Choroid plexus epithelial cell (primary cell): ENCODE measurements around the gene ELOVL1.

Source experiments
- DNase-seq: peaks from one replicate; pipeline ENCODE4 v3.0.0-alpha.2; 2010; ENCODE audit warnings: low read depth
- H3K4me3 ChIP-seq: 2 replicates; pipeline ENCODE4 v1.5.1; 2011; ENCODE audit warnings: low read depth, mild to moderate bottlenecking, control low read depth, low read length, moderate library complexity
- TF ChIP-seq, protein P1 (sequence below): conservative IDR thresholded peaks from 2 replicates; pipeline ENCODE4 v1.5.1; 2011; ENCODE audit warnings: low read depth, mild to moderate bottlenecking, control low read depth, inconsistent platforms, low read length, moderate library complexity

Gene ELOVL1

DNA sequence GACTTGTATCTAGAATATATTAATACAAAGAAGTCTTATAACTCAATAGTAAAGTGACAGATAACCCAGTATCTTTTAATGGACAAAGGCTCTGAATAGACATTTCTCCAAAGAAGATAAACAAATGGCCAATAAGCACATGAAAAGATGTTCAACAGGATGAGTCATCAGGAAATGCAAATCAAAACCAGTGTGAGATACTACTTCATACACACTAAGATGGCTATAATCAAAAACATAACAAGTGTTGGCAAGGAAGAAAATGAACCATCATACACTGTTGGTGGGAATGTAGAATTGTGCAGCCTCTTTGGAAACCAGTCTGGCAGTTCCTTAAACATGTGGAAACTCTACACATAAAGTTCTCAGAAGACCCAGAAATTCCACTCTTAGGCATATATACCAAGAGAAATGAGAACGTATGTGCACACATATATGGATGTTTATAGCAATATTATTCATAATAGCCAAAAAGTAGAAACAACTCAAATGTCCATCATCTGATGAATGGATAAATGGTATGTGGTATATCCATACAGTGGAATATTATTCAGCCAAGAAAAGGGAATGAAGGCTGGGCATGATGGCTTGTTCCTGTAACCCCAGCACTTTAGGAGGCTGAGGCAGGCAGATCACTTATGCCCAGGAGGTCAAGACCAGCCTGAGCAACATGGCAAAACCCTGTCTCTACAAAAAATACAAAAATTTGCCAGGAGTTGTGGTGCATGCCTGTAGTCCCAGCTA is 40.1 kb downstream of the ELOVL1 start:
- TF ChIP-seq, protein P1, sequence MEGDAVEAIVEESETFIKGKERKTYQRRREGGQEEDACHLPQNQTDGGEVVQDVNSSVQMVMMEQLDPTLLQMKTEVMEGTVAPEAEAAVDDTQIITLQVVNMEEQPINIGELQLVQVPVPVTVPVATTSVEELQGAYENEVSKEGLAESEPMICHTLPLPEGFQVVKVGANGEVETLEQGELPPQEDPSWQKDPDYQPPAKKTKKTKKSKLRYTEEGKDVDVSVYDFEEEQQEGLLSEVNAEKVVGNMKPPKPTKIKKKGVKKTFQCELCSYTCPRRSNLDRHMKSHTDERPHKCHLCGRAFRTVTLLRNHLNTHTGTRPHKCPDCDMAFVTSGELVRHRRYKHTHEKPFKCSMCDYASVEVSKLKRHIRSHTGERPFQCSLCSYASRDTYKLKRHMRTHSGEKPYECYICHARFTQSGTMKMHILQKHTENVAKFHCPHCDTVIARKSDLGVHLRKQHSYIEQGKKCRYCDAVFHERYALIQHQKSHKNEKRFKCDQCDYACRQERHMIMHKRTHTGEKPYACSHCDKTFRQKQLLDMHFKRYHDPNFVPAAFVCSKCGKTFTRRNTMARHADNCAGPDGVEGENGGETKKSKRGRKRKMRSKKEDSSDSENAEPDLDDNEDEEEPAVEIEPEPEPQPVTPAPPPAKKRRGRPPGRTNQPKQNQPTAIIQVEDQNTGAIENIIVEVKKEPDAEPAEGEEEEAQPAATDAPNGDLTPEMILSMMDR, result no peak
- no peak for DNase-seq
- H3K4me3 ChIP-seq, result no peak overlapping the region

DNA sequence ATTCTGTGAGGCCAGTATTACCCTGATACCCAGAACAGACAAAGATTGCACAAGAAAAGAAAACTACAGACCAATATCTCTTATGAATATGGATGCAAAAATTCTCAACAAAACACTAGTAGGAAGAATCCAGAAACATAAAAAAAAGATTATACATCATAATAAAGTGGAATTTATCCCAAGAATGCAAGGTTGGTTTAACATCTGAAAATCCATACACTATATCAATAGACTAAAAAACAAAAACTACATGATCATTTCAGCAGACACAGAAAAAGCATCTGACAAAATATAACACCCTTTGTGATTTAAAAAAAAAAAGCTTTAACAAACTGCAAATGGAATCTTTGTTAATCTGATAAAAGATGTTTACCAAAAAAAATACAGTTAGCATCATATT is 42.4 kb downstream of the ELOVL1 start:
- no peak overlapping the region for H3K4me3 ChIP-seq
- TF ChIP-seq, protein P1, result no peak
- no peak for DNase-seq

DNA sequence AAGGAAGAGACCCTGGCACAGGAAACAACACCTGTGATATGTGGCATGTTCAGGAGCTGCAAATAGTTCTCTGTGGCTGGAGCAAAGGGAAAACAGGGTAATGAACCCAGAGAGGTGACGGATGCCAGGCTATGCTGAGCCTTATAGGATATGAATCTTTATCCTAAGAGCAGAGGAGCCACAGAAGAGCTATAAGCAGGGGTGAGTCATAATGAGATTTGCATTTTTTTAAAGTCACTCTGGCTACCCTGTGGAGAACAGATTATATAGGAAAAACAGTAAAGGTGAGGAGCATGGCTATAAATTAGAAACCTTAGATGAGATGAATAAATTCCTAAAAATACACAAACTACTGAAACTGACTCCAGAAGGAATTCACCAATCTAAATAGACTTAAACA is 43.0 kb downstream of the ELOVL1 start:
- DNase-seq, result no peak
- no peak overlapping the region for H3K4me3 ChIP-seq
- TF ChIP-seq, protein P1, result no peak

DNA sequence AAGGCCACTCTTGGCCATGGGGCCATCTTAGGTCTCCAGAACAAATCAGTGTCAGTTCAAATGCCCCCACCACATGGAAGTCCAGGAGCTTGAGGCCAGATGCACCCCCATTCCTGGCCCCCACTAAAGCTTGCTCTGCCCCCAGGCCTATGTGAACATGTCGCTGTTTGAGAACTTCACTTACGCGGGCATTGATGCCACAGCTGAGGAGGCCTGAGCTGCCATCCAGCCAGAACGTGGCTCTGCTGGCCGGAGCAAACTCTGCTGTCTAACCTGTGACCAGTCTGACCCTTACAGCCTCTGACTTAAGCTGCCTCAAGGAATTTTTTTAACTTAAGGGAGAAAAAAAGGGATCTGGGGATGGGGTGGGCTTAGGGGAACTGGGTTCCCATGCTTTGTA is 45.3 kb downstream of the ELOVL1 start:
- DNase-seq, result no peak
- no peak overlapping the region for H3K4me3 ChIP-seq
- TF ChIP-seq, protein P1, result no peak

DNA sequence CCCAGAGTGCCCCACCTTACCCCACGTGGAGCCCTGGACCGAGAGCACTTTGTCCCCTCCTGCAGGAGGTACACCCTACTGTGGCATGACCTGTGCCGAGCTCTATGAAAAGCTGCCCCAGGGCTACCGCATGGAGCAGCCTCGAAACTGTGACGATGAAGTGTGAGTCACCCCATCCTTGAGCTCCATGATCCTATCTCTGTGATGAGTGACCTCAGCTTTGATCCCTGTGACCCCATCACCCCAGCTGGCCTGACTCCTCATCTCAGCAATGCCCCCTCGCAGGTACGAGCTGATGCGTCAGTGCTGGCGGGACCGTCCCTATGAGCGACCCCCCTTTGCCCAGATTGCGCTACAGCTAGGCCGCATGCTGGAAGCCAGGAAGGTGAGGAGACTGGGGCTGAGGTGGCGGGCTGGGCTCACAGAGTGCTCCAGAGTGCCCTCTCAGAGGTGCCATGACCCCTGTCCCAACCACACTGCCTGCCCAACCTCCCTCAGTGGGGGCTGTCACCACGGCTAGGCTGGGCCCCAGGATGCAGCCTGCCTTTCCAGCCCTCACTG is 46.4 kb downstream of the ELOVL1 start:
- no peak for DNase-seq
- TF ChIP-seq, protein P1, result no peak
- no peak overlapping the region for H3K4me3 ChIP-seq

DNA sequence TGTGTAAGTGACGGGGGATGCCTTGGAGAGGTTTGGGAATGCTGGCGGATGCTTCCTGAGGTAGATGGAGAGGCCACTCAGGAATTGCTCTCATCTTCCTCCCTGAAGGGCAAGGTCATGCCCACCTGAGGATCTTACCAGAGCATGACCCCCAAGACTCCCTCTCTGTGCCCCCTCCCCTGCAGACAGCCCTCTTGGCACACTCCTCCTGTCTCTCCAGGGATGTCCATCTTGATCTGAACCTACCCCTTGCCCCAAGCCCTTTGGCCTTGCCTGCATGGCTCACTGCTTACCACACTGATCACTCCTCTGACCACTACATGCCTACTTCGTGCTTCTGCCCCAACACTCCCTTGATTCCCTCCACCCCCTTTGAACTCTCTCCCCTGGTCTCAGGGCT is 48.0 kb downstream of the ELOVL1 start:
- no peak overlapping the region for H3K4me3 ChIP-seq
- DNase-seq, result no peak
- TF ChIP-seq, protein P1, result no peak

DNA sequence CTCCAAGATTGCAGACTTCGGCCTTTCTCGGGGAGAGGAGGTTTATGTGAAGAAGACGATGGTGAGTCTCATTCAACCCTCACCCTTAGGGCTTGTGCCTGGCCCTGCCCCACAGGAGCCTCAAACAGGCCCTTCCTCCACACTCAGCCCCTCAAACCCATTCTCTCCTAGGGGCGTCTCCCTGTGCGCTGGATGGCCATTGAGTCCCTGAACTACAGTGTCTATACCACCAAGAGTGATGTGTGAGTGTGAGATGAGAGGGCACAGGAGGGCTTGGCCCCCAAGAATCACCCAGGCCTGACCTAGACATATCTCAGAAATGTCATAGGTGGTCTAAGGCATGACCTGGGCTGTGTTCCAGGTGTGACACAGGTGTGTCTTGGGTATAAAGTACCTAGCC is 48.5 kb downstream of the ELOVL1 start:
- no peak for DNase-seq
- TF ChIP-seq, protein P1, result no peak
- no peak overlapping the region for H3K4me3 ChIP-seq
